ENCODE data around the gene RABL2A. TPM values are rescaled to one million over a fixed set of nuclear protein-coding genes. Genes with fewer than 3 reads are reported as not detected.
"Not testable (repeated sequence)": the region's sequence is repeated elsewhere in the genome, so short reads cannot be mapped to it uniquely, and the experiment has no call there.

Gene RABL2A
- total RNA-seq, 1 experiment from 2014 or later: 11.4 TPM

- not testable (repeated sequence) for H3K23ac ChIP-seq (ENCODE audit: insufficient read length, low read depth, low read length); DNase-seq; H3K18ac ChIP-seq (ENCODE audit: insufficient read length, low read depth, low read length); H3K56ac ChIP-seq (ENCODE audit: insufficient read length, low read depth, low read length); H3K14ac ChIP-seq (ENCODE audit: insufficient read depth, low read length); H2BK15ac ChIP-seq (ENCODE audit: low read depth, low read length); H2AK5ac ChIP-seq (ENCODE audit: insufficient read length, low read length); H3K79me2 ChIP-seq (ENCODE audit: insufficient read depth, low read length); H3K4me3 Mint-ChIP-seq; H3K23me2 ChIP-seq (ENCODE audit: insufficient read length, low read depth, low read length, poor library complexity, severe bottlenecking); H3K4me2 ChIP-seq (ENCODE audit: insufficient read depth, insufficient read length, low read length); H3K27ac Mint-ChIP-seq; H3K27me3 ChIP-seq (ENCODE audit: insufficient read depth, low read length); H3K9me3 ChIP-seq (ENCODE audit: control insufficient read depth, low read depth, low read length); H3K27ac ChIP-seq (ENCODE audit: insufficient read length, low read depth, low read length); H2AFZ ChIP-seq (ENCODE audit: low read length); H4K20me1 ChIP-seq (ENCODE audit: control insufficient read depth, insufficient read depth, insufficient read length); H2BK12ac ChIP-seq (ENCODE audit: insufficient read length, low read depth, low read length); H3K27me3 Mint-ChIP-seq (ENCODE audit: low read depth); H3K36me3 Mint-ChIP-seq (ENCODE audit: insufficient read depth in 1 of 3, low read depth in 3 of 3); H3K4me1 ChIP-seq (ENCODE audit: insufficient read depth, low read length); H3T11ph ChIP-seq (ENCODE audit: low read length); H4K8ac ChIP-seq (replicated peaks; ENCODE audit: insufficient read length, low read depth, low read length); H2BK5ac ChIP-seq (ENCODE audit: insufficient read length, low read length); H4K5ac ChIP-seq (ENCODE audit: insufficient read length, low read depth, low read length); H3K4me1 Mint-ChIP-seq; H3K4ac ChIP-seq (ENCODE audit: low read depth, low read length); H2BK120ac ChIP-seq (ENCODE audit: low read depth, low read length, poor library complexity, severe bottlenecking); H4K91ac ChIP-seq (ENCODE audit: insufficient read length, low read depth, low read length); H3K79me1 ChIP-seq (ENCODE audit: insufficient read depth, low read depth, low read length, poor library complexity, severe bottlenecking); H2BK20ac ChIP-seq (ENCODE audit: low read depth, low read length, poor library complexity, severe bottlenecking); H3K9ac ChIP-seq (ENCODE audit: extremely low read depth, insufficient read length, low read length)
- H3K9me3 Mint-ChIP-seq: peaks cover 9 to 17% of the 10 kb centered on the region in 2 experiments
- WGBS (ENCODE audit: extremely low coverage, insufficient read length, low lambda C conversion rate): no CpG with 5 or more reads among the region's 1 CpG
Measured at GRCh38 chr2:113606036-113606435, 21.0 kb upstream of the RABL2A start.

- H4K20me1 ChIP-seq (ENCODE audit: control insufficient read depth, insufficient read depth, insufficient read length); H3K4me3 Mint-ChIP-seq; H3K23ac ChIP-seq (ENCODE audit: insufficient read length, low read depth, low read length): not testable (repeated sequence)
Measured at GRCh38 chr2:113609822-113610221, 17.2 kb upstream of the RABL2A start.

More at GRCh38 chr2:113609822-113610221, 17.2 kb upstream of the RABL2A start:
- not testable (repeated sequence) for H4K91ac ChIP-seq (ENCODE audit: insufficient read length, low read depth, low read length); H3K23me2 ChIP-seq (ENCODE audit: insufficient read length, low read depth, low read length, poor library complexity, severe bottlenecking); H2BK20ac ChIP-seq (ENCODE audit: low read depth, low read length, poor library complexity, severe bottlenecking); H3K4me2 ChIP-seq (ENCODE audit: insufficient read depth, insufficient read length, low read length); H3K14ac ChIP-seq (ENCODE audit: insufficient read depth, low read length); H3K27me3 Mint-ChIP-seq (ENCODE audit: low read depth); H3K4me1 Mint-ChIP-seq; H3K36me3 Mint-ChIP-seq (ENCODE audit: insufficient read depth in 1 of 3, low read depth in 3 of 3); H4K8ac ChIP-seq (replicated peaks; ENCODE audit: insufficient read length, low read depth, low read length); H3K79me1 ChIP-seq (ENCODE audit: insufficient read depth, low read depth, low read length, poor library complexity, severe bottlenecking); H2BK12ac ChIP-seq (ENCODE audit: insufficient read length, low read depth, low read length); H3K9ac ChIP-seq (ENCODE audit: extremely low read depth, insufficient read length, low read length); H3K27ac ChIP-seq (ENCODE audit: insufficient read length, low read depth, low read length); H3K79me2 ChIP-seq (ENCODE audit: insufficient read depth, low read length); H3K18ac ChIP-seq (ENCODE audit: insufficient read length, low read depth, low read length); H3K9me3 Mint-ChIP-seq; H2BK15ac ChIP-seq (ENCODE audit: low read depth, low read length); H3K27ac Mint-ChIP-seq; H3K27me3 ChIP-seq (ENCODE audit: insufficient read depth, low read length); H3K4me1 ChIP-seq (ENCODE audit: insufficient read depth, low read length); H4K5ac ChIP-seq (ENCODE audit: insufficient read length, low read depth, low read length); DNase-seq; H3T11ph ChIP-seq (ENCODE audit: low read length); H2BK120ac ChIP-seq (ENCODE audit: low read depth, low read length, poor library complexity, severe bottlenecking); H3K9me3 ChIP-seq (ENCODE audit: control insufficient read depth, low read depth, low read length); H3K56ac ChIP-seq (ENCODE audit: insufficient read length, low read depth, low read length); H2AFZ ChIP-seq (ENCODE audit: low read length); H3K4ac ChIP-seq (ENCODE audit: low read depth, low read length); H2BK5ac ChIP-seq (ENCODE audit: insufficient read length, low read length); H2AK5ac ChIP-seq (ENCODE audit: insufficient read length, low read length)
- WGBS (ENCODE audit: extremely low coverage, insufficient read length, low lambda C conversion rate): no CpG with 5 or more reads among the region's 7 CpGs

All from H9 (cell line).